ENCODE measurements around the gene GLS. TPM values are rescaled to one million over a fixed set of nuclear protein-coding genes. Genes with fewer than 3 reads are reported as not detected.
A peak's percentile ranks its signal among the peaks of the same experiment; 100 is the strongest.
"Not testable (repeated sequence)": the region's sequence is repeated elsewhere in the genome, so short reads cannot be mapped to it uniquely, and the experiment has no call there.

Gene GLS
- 100 to 1,000 TPM; 204 to 376 (median 260) TPM for polyA plus RNA-seq (ENCODE audit: insufficient read length in 4 of 4)

DNA sequence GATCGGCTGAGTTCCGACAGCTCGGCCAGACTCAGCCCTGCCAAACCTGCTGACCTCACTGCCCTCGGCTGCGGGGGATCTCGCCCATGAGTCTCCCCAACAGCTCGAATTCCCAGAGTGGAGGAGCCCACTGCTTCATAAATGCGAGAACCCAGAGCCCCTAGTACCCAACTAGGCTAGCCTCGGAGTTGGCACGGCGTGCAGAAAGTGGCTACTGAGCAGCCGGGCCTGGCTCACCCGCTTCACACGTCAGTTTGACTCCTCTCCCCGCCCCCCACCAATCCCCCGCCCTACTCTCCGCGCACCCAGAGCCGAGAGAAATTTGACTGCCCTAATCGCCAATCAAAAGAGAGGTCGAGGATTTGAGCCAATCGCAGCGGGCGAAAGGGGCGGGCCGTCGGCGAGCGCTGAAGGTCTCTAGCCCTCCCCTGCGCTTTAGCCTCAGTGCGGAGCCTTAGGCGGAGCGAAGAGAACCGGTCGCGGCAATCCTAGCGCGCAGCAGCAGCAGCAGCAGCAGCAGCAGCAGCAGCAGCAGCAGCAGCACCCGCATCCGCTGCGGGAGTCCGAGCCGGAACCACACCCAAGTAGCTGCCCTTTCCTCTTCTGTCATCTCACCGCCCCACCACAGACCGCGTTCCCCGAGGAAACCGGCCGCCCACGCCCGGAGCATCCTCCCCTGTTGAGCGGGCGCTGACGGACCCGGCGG, at the start of gene GLS:
TSS of gene GLS (plus strand) at position 444 of the 706 bp plus-strand sequence. CDS start 264 bp downstream, outside the sequence.
- DNase-seq (ENCODE audit: low read depth in 4 of 4, low spot score in 2 of 4): peak; percentile 77 to 94 (median 90)

DNA sequence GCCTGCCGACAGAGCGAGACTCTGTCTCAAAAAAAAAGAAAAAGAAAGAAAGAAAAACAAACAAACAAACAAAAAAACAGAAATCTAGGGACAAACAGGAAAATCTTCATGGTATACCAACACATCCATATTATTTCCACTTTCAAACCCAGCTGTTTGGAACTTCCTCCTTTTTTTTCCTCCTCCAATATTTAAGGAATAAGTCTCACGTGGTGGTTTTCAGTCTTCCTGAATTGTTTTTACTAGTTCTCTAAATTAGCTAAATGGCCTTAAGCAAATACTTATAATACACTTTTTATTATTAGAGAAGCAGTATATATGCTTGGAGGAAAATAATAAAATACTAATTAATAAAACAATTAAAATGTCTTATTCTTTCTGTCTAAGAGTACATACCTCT, 48.7 kb upstream of the GLS start:
- no peak for DNase-seq (ENCODE audit: low read depth in 4 of 4, low spot score in 2 of 4)

DNA sequence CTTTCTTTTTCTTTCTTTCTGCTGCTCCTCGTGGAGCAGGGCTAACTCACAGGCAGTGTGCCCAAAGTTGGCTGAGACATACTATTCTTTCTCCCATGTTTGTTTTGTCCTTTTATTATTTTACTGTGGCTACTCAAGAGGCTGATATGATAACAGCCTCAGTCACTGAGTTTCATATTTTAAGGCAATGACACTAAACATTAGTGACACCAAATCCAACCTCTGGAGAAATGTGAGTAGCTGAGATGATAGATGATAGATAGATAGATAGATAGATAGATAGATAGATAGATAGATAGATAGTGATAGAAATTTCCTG, 45.8 kb upstream of the GLS start:
- DNase-seq (ENCODE audit: low read depth in 4 of 4, low spot score in 2 of 4): no peak

DNA sequence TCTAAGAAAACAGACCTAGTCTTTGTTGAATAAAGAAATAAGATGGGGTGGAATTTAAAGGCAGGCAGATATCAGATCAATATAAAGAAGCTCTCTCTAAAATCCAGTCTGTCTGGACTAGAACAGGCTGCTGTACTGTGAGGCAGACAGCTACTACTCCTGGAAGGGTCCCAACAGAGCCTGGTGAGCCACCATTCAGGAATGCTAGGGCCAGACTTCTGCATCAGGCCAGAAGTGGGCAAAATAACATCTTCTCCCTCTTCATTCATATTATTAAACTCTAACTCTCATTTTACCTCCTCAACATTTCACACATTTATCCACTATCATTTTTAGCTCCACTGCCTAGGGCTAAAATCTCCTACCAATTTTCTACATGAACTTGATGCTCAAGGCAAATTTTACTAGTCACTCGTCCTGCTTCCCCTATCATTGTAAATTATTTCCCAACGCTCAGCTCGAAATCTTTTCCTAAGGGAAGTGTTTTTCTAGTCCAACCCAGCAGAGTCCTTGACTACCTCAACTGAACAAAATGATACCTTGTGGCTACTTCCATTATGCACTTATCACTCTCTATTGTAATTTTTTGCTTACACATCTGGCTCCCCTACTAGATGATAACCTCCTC, 45.2 kb upstream of the GLS start:
- no peak for DNase-seq (ENCODE audit: low read depth in 4 of 4, low spot score in 2 of 4)

DNA sequence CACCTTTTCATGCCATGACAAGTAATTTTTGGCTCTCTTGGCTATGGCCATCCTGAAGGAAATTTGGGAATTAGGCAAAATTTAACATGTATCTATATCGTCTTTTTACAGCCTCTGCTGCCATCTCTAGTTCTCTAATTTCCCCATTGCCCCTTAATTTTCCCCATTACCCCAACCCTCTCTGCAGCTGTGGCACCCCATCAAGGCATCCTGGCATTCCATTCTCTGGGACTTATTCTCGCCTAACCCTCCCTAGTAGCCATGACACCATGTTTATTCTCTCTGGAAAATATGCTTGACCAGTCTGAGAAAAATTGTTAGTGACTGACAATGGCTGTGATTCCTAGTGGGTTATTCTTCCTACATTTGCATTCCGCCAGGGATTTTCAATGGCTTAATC, 43.9 kb upstream of the GLS start:
- no peak for DNase-seq (ENCODE audit: low read depth in 4 of 4, low spot score in 2 of 4)

DNA sequence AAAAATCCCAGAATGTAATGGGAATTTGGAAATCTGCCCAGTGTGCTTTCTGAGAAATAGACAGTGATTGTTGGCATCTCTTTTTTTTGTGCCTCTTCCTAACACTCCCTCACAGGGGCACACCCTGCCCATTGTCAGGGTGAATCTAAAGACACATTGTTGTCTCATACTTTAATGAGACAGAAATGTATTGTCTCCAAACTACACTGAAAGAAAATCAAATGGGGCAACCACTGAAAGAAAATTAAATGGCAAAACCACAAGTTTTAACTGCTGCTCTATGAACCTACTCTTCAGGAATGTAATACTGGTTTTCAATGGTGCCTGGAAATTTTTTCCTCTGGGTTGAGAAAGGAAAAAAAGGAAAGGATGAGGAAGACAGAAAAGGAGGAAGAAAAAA, 43.2 kb upstream of the GLS start:
- DNase-seq (ENCODE audit: low read depth in 4 of 4, low spot score in 2 of 4): no peak

DNA sequence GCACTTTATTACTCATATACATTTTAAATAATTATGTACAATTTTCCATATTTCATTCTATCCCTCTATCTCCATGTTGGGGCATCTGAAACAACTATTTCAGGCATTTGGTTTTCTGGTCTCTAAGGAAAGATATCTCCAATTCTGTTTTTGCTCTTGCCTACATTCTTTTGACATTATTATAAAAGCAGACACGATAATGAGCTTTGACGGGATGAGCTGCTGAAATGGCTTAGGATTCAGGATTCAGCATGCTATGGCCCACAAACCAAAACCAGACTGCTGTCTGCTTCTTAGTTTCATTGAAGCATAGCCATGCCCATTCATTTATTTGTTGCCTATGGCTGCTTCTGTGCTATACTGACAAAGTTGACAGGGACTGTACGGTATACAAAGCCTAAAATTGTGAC, 42.7 kb upstream of the GLS start:
- no peak for DNase-seq (ENCODE audit: low read depth in 4 of 4, low spot score in 2 of 4)

DNA sequence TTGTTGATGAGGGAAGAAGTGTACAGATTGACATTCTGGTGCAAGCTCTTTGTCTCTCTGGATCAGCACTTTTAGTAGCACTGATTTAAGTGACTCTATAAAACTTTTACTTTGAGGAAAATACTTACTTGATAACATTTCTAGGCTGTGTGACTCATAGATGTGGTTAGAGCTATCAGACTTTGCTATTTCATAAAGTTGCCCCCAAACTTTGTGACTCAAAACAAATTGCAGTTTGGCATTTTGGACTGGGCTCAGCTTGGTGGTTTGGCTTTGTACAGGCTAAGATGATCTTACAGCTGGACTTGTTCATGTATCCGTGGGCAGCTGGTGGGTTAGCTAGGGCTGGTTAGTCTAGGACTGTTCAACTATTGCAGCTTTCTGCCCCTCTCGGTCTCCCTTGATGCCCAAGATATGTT, 42.1 kb upstream of the GLS start:
- no peak for DNase-seq (ENCODE audit: low read depth in 4 of 4, low spot score in 2 of 4)

DNA sequence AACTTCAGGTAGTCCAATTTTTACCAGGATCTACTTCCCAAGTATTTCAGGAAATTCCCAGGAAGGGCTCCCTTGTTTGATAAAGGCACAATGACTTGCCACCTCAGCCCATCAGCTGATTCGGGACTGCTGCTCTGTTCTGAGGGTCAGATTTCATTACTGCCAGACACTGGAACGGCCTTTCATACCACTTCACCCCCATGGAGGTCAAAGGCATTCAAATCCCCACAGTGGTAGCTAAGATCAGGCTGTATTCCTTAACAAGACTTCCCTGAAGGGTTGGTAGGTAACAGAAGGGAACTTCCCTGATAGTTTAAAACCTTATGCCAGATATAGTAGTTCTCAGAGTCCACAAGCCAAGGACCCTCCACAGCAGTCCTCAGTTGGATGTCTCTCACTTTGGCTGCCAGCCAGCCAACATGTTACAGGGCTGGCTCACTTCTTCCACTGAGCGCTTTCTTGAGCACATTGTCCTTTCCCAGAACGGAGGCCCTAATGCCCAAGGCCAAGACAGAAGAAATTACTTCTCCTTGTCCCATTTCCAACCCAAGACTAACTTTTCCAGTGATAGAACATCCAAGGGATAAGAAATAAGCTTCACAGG, 40.0 kb upstream of the GLS start:
- no peak for DNase-seq (ENCODE audit: low read depth in 4 of 4, low spot score in 2 of 4)

DNA sequence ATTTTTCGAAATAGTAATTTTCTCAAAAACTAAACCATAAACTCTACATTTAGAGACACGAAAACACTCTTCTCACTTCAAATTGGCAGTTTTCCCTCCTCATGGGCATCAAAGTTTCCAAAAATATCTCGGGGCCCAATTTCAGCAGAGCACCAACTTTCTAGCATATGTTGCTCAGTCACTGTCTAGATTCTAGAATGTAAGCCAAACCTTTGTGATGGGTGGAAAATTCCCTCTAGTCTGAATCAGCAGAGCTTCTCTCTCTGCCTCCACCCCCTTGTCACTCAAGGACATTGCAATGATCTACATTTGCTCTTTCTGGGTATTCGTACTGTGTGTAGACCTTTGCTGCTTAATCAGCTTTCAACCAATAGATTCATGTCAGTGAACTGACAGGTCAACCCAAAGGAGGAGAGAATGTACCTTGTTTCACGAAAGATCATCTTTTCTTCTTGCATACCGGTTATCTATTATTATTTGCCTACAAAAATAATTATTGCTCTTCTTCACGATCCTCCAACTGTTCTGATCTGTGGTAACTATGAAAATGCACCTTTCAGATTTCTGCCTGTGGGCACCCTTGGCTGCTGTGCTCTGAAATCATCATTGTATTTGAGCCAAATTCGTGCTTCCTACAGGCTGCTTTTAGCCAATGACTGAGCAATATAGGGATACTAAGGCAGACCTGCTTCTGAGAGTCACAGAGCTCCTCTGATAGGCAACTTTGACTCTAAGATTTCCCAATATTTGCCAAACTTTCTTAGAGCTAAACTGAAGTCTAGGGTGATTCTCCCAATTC, 38.7 kb upstream of the GLS start:
- DNase-seq (ENCODE audit: low read depth in 4 of 4, low spot score in 2 of 4): no peak

DNA sequence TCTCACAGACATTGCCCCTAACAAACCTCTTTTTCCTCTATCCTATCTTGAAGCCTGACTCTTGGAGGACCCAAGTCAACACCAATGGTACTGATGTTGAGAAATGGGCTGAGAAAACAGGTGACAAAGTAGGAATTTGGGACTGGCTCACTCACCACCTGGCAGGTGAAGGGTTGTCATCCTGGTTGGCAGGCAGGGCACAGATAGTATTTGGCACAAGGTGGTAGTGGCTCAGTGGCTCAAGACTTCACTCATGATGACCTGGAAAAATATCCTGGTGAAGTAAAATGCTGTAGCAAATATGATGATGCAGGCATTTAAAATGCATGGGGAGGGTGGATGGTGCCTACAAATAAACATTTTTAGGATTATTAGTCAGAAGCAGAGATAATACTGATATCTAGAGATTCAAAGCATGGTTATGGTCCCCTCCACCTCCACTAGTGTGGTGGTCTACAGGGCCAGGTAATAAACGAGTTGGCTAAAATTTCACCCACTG, 38.0 kb upstream of the GLS start:
- DNase-seq (ENCODE audit: low read depth in 4 of 4, low spot score in 2 of 4): no peak

DNA sequence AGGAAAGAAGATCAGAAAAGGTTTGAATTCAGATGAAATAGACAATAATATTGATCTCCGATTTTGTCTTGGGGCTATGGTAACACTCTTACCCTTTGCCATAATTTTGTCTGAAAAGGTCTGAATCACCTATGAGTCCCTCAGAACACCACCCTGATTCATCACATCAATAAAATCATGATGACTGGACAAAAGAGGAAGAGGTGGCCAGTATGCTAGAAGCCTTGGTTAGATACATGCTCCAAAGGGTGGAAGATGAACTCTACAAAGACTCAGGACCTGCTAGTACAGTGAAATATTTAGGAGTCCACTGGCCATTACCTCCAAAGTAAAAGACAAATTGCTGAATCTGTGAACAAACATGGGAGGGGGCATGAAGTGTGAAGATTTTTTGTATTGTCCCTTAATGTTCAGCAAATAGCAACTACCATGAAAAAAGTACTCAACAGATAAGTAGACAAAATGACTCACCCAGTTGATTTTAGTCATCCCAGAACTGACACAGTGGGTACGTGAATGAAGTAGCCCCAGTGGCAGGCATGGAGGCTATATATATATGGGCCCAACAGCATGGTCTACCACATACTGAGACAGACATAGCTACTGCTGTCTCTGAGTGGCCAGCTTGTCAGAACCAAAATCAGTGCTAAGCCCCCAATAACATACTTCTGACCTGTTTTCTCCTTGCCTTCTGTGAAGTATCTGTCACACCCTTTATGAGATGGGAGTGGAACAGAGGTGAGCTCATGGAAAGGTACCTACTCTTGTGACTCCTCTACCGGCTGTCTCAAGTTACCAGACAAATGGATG, 36.5 kb upstream of the GLS start:
- no peak for DNase-seq (ENCODE audit: low read depth in 4 of 4, low spot score in 2 of 4)

DNA sequence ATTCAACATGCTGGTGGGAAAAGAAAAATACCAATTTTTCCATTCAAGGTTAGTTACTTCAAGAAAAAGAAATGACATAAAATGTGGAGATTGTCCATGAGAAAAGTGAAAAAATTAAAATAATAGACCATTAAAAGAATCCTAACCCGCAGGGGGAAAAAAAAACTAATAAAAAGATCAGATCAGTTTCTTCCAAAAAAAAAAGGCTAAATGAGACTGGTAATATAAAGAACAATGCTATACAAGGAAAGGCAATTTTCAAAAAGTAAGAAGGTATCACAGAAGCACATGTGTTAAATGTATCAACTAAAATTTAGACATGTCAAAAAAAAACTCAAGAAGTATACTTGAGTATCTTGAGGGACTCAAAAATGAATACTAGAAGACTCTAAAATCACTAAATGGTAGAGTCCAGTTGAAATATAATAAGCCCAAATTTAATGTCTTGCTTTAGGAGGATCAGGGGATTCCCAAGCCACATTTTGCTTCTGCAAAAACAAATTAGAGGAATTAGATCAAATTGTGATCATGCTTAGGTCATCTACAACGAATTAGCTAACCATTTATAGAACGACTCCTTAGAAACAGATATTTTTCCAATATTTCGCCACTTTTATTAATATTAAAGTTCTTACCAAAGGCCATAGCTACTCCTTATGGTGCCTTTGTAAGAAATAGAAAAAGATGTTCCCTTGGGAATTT, 35.8 kb upstream of the GLS start:
- no peak for DNase-seq (ENCODE audit: low read depth in 4 of 4, low spot score in 2 of 4)

DNA sequence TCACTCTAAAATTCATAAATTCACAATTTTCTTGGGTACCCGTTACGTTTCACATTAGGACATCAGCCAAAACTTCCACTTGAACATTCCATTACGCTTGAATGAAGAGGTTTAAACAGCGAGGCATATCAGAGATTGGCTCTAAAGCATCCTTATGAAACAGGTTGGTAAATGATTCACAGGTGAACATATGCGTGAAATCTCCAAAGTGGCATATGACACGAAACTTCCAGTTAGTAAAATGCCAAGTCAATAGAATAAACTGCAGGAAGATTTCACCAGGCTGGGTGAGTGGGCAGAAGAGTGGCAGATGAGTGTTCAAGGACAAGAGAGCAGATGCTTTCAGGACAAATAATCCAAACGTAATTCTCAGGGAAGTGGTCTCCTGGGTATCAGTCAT, 33.9 kb upstream of the GLS start:
- DNase-seq (ENCODE audit: low read depth in 4 of 4, low spot score in 2 of 4): no peak

DNA sequence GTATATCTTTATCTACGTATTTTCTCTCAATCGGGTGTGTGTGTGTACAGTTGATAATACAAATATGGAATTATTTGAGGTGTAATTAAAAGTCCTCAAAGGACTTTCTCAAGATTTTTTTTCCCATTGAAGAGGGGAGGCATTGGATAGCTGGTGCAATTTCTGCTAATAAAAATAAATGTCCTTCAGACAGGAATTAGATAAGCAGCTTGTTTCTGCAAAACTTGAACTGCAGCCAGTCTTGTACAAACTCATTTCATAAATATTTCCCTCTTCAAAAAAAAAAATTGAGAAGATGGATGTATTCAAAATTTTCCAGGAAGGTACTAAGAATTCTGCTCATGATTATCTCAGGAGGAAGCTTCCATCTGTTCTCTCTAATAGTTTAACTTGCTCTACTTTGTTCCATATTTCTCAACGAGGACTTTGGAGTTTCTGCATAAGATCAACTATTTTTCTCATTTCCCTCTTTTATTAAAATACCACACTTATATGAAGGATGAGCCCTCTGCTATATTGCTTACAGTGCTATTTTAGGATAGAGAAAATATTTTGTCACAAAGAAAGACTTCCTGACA, 33.0 kb upstream of the GLS start:
- no peak for DNase-seq (ENCODE audit: low read depth in 4 of 4, low spot score in 2 of 4)

DNA sequence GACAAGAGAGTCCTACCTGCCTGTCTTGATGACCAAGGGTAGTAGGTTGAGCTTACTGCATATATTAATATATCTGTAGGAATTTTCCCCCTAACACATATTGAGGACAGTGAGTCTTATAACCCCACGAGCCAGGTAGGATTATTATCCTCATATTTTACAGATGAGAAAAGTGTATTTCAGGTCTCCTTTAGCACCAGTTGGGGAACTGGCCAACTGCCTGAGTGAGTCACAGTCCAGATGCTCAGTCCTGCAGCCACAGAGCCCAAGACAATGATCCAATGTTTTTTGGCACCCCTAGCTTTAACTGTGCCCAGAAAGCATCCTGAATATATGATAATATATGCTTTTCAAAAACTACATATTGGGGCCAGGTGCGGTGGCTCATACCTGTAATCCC, 30.8 kb upstream of the GLS start:
- no peak for DNase-seq (ENCODE audit: low read depth in 4 of 4, low spot score in 2 of 4)

DNA sequence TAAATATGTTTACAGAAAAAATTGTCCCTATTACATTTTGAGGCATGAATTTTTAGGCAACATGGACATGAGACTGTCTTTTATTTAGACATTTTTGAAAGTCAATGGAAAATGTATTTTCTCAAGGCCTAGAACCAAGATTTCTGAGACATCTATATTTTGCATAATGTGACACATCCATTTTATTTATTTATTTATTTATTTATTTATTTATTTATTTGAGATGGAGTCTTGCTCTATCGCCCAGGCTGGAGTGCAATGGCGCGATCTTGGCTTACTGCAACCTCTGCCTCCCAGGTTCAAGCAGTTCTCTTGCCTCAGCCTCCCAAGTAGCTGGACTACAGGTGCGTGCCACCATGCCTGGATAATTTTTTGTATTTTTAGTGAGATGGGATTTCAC, 27.6 kb upstream of the GLS start:
- not testable (repeated sequence) for DNase-seq (ENCODE audit: low read depth in 4 of 4, low spot score in 2 of 4)

DNA sequence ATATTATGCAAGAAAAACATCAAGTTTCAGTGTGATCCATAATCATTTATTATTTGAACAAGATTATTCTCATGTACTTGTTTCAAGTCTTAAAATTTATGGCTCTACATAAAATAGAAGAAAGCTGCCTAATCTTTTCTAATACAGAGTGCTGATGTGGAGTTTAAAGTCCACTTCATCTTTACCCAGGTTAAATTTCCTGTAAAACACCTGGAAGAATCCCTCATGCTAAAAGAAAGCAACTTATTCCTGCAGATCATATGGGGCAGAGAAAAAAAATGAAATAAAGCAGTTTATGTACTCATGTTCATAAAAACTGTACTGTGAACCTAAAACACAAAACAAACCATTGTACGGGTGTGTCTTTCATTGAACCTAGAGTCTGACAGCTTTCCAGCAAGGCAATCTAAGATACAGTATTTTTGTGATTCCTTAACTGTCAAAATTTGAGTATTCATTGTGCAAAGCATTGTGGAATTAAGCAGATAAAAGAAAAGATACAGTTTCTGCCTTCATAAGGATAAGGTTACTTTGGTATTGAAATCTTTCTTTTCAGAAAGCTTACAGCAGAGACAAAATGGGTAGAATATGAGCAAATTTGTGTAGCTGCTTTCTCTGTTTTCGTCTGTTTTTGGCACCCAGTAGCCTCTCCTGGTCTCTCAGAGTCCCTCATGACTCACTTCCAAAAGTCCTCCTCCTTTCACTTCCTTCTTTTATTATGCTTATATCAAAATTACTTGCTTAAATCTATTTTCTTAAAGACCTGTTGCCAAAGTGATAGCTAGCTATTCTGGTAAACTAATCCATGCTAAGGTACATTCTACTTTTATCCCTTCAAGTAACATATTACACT, 26.9 kb upstream of the GLS start:
- no peak for DNase-seq (ENCODE audit: low read depth in 4 of 4, low spot score in 2 of 4)
